ENCODE measurements around the gene CAMTA2. TPM values are rescaled to one million over a fixed set of nuclear protein-coding genes. Genes with fewer than 3 reads are reported as not detected.

The CAMTA2 gene
- total and polyA plus RNA-seq, 2 donors from 2014 or later, result 40.1 to 47.1 TPM

- FAIRE-seq, result no peak
- peaks cover 2 to 61% (median 52%) of the 10 kb centered on the region in 3 donors for H3K36me3 ChIP-seq (ENCODE audit: control insufficient read depth in 2 of 3, insufficient read depth in 3 of 3, low read length in 3 of 3)
Observed at GRCh38 chr17:5003214-5003867, 15.9 kb upstream of the CAMTA2 start.

GRCh38 chr17:5002121-5002788 is 14.8 kb upstream of the CAMTA2 start:
- no peaks in the 10 kb centered on the region for H3K27me3 ChIP-seq (ENCODE audit: control insufficient read depth, insufficient read depth, low read length)
- no peak overlapping the region for H3K4me3 ChIP-seq (ENCODE audit: low read length in 3 of 3)
- no peak for FAIRE-seq
- peaks cover 0 to 15% (median 0%) of the 10 kb centered on the region in 3 donors for H3K4me1 ChIP-seq (ENCODE audit: control insufficient read depth in 2 of 3, insufficient read depth in 2 of 3, low read depth in 1 of 3, low read length in 3 of 3)
- H3K9ac ChIP-seq (ENCODE audit: low read length in 3 of 3), result no peak overlapping the region
- no peak for DNase-seq
- H3K27ac ChIP-seq (ENCODE audit: low read depth in 2 of 2, low read length in 2 of 2), result no peak overlapping the region
- no peaks in the 10 kb centered on the region for H3K9me3 ChIP-seq (ENCODE audit: control insufficient read depth in 2 of 3, insufficient read depth in 1 of 3, low read length in 3 of 3)
- TF ChIP-seq CTCF (IDR thresholded peaks at IDR 0.05; ENCODE audit: borderline replicate concordance, extremely low read depth, insufficient read depth), result no peak
- intact Hi-C loops (cut with DNase I), result no loop called here
- peaks cover 2 to 50% (median 42%) of the 10 kb centered on the region in 3 donors for H3K36me3 ChIP-seq (ENCODE audit: control insufficient read depth in 2 of 3, insufficient read depth in 3 of 3, low read length in 3 of 3)

More at GRCh38 chr17:5003214-5003867, 15.9 kb upstream of the CAMTA2 start:
- Histone ChIP-seq H3K4me3 (ENCODE audit: low read length in 3 of 3) (no peak overlapping the region), H3K27me3 (ENCODE audit: control insufficient read depth, insufficient read depth, low read length) (no peaks in the 10 kb centered on the region), H3K27ac (ENCODE audit: low read depth in 2 of 2, low read length in 2 of 2) (no peak overlapping the region), H3K9me3 (ENCODE audit: control insufficient read depth in 2 of 3, insufficient read depth in 1 of 3, low read length in 3 of 3) (no peaks in the 10 kb centered on the region), H3K9ac (ENCODE audit: low read length in 3 of 3) (no peak overlapping the region), H3K4me1 (ENCODE audit: control insufficient read depth in 2 of 3, insufficient read depth in 2 of 3, low read depth in 1 of 3, low read length in 3 of 3) (peaks cover 0 to 15% (median 0%) of the 10 kb centered on the region in 3 donors)
- intact Hi-C loops (cut with DNase I), result no loop called here
- TF ChIP-seq CTCF (IDR thresholded peaks at IDR 0.05; ENCODE audit: borderline replicate concordance, extremely low read depth, insufficient read depth), result no peak
- DNase-seq, result no peak

DNA sequence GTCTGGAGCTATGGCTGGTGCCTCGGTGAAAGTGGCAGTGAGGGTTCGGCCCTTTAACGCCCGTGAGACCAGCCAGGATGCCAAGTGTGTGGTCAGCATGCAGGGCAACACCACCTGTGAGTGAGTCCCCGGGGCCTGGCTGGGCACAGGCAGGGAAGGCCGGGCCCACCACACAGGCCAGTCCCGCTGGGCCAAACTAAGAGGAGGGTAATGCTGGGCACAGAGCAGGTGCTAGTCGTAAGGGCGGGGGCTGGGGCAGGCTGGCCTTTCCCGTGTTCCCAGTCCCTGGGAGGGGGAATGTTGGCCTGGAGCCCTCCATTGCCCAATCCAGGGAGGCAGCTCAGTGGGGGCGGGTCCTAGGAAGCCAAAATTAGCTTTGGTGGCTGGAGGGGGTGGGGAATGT is 12.8 kb upstream of the CAMTA2 start:
- Histone ChIP-seq H3K27ac (ENCODE audit: low read depth in 2 of 2, low read length in 2 of 2) (no peak overlapping the region), H3K9me3 (ENCODE audit: control insufficient read depth in 2 of 3, insufficient read depth in 1 of 3, low read length in 3 of 3) (no peaks in the 10 kb centered on the region), H3K9ac (ENCODE audit: low read length in 3 of 3) (no peak overlapping the region), H3K4me1 (ENCODE audit: control insufficient read depth in 2 of 3, insufficient read depth in 2 of 3, low read depth in 1 of 3, low read length in 3 of 3) (peaks cover 0 to 20% (median 4%) of the 10 kb centered on the region in 3 donors), H3K4me3 (ENCODE audit: low read length in 3 of 3) (no peak overlapping the region), H3K27me3 (ENCODE audit: control insufficient read depth, insufficient read depth, low read length) (no peaks in the 10 kb centered on the region), H3K36me3 (ENCODE audit: control insufficient read depth in 2 of 3, insufficient read depth in 3 of 3, low read length in 3 of 3) (peaks cover 2 to 39% (median 32%) of the 10 kb centered on the region in 3 donors)
- DNase-seq, result peak in 1 of 5 donors; percentile 75
- FAIRE-seq, result no peak
- intact Hi-C loops (cut with DNase I), result no loop called here
- TF ChIP-seq CTCF (IDR thresholded peaks at IDR 0.05; ENCODE audit: borderline replicate concordance, extremely low read depth, insufficient read depth), result no peak
